ENCODE measurements around the gene TCEANC. TPM values are rescaled to one million over a fixed set of nuclear protein-coding genes. Genes with fewer than 3 reads are reported as not detected.

Gene TCEANC
- total RNA-seq, 1 experiment from 2014 or later = 3.1 TPM

DNA sequence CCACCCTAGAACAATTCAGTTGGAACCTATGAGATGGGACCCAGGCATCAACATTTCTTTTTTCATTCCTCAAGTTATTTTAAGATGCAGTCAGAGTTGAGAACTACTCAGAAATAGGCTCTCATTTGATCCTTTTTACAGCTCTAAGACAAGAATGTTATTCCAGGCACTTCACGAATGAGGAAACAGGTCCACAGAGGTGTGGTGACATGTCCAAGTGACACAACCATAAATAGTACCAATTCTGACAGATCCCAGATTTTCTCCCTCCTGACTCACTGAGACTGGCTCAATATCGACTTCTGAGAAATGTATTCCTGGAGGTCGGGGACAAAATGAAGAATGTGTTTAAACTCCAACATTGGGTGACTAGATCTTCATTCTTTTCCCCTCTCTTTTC is 11.1 kb downstream of the TCEANC start:
- Histone ChIP-seq H3K36me3 (ENCODE audit: insufficient read depth, low read length, poor library complexity, severe bottlenecking) (no peaks in the 10 kb centered on the region), H3K4me3 (ENCODE audit: low read depth, low read length, poor library complexity, severe bottlenecking) (no peak overlapping the region), H3K27me3 (replicated peaks; ENCODE audit: insufficient read depth, low read depth, low read length, poor library complexity) (no peaks in the 10 kb centered on the region), H3K27ac (ENCODE audit: low read depth, low read length, poor library complexity, severe bottlenecking) (no peak overlapping the region), H3K9me3 (ENCODE audit: low read depth, low read length, poor library complexity, severe bottlenecking) (no peaks in the 10 kb centered on the region), H3K4me1 (ENCODE audit: insufficient read depth, low read length, poor library complexity, severe bottlenecking) (no peaks in the 10 kb centered on the region)
- ChIA-PET CTCF (no interaction called here), POLR2A (ENCODE audit: low non-redundant PET) (no interaction called here)
- no peak for DNase-seq (ENCODE audit: low spot score)
- no TSS peak for BruUV-seq (replicated peaks)
- TF ChIP-seq, protein P1, sequence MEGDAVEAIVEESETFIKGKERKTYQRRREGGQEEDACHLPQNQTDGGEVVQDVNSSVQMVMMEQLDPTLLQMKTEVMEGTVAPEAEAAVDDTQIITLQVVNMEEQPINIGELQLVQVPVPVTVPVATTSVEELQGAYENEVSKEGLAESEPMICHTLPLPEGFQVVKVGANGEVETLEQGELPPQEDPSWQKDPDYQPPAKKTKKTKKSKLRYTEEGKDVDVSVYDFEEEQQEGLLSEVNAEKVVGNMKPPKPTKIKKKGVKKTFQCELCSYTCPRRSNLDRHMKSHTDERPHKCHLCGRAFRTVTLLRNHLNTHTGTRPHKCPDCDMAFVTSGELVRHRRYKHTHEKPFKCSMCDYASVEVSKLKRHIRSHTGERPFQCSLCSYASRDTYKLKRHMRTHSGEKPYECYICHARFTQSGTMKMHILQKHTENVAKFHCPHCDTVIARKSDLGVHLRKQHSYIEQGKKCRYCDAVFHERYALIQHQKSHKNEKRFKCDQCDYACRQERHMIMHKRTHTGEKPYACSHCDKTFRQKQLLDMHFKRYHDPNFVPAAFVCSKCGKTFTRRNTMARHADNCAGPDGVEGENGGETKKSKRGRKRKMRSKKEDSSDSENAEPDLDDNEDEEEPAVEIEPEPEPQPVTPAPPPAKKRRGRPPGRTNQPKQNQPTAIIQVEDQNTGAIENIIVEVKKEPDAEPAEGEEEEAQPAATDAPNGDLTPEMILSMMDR (conservative IDR thresholded peaks at IDR 0.05; ENCODE audit: low read depth, low read length) = no peak
- no peak for TF ChIP-seq EZH2 (IDR thresholded peaks at IDR 0.05; ENCODE audit: borderline replicate concordance, low read depth, low read length, poor library complexity, severe bottlenecking)
- intact Hi-C loops (cut with micrococcal nuclease; ENCODE audit: unreplicated experiment) = no loop called here

DNA sequence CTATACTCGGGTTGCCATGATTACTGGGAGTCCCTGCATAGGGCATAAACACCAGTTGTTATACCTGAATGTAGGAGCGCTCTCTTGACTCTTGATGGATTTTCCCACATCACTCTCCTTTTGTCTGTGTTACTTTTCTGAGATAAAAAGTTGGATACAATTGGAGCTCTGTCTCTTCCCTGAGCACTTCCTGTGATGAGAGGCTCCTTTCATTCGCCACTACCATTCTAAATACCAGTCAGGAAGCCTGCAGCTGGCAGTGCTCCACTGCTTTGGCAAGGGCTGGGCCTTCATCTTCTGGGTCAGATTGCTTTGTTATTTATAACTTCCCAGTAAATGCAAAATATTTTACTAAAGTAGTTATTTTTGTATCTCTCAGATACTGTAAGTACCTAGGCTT is 13.9 kb downstream of the TCEANC start:
- no peaks in the 10 kb centered on the region for H3K36me3 ChIP-seq (ENCODE audit: insufficient read depth, low read length, poor library complexity, severe bottlenecking)
- no peak overlapping the region for H3K4me3 ChIP-seq (ENCODE audit: low read depth, low read length, poor library complexity, severe bottlenecking)
- POLR2A ChIA-PET (ENCODE audit: low non-redundant PET) = no interaction called here
- no peak overlapping the region for H3K27ac ChIP-seq (ENCODE audit: low read depth, low read length, poor library complexity, severe bottlenecking)
- no peaks in the 10 kb centered on the region for H3K9me3 ChIP-seq (ENCODE audit: low read depth, low read length, poor library complexity, severe bottlenecking)
- intact Hi-C loops (cut with micrococcal nuclease; ENCODE audit: unreplicated experiment) = no loop called here
- H3K4me1 ChIP-seq (ENCODE audit: insufficient read depth, low read length, poor library complexity, severe bottlenecking) = no peaks in the 10 kb centered on the region
- DNase-seq (ENCODE audit: low spot score) = no peak
- no peak for TF ChIP-seq EZH2 (IDR thresholded peaks at IDR 0.05; ENCODE audit: borderline replicate concordance, low read depth, low read length, poor library complexity, severe bottlenecking)
- TF ChIP-seq, protein P1 (conservative IDR thresholded peaks at IDR 0.05; ENCODE audit: low read depth, low read length) = no peak
- CTCF ChIA-PET = no interaction called here
- no peaks in the 10 kb centered on the region for H3K27me3 ChIP-seq (replicated peaks; ENCODE audit: insufficient read depth, low read depth, low read length, poor library complexity)
- BruUV-seq (replicated peaks) = no TSS peak

DNA sequence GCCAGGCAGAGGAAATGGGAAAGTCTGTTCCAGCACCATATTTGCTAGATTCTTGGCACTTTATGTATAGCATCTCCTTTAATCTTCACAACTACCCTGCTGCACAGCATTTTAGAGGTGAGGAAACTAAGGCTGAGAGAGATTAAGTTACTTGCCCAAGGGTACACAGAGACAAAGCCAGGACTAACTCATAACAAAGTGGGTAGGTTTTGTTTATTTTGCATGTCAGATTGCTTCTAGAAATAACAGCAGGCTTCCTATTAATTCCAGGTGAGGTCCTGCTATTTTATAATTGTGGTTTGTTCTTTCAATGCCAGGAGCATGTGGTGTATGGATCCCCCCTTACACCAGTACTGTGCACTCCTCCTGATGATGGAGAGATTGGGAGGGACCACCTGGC is 15.0 kb downstream of the TCEANC start:
- Histone ChIP-seq H3K27me3 (replicated peaks; ENCODE audit: insufficient read depth, low read depth, low read length, poor library complexity) (no peaks in the 10 kb centered on the region), H3K9me3 (ENCODE audit: low read depth, low read length, poor library complexity, severe bottlenecking) (no peaks in the 10 kb centered on the region), H3K27ac (ENCODE audit: low read depth, low read length, poor library complexity, severe bottlenecking) (no peak overlapping the region), H3K4me3 (ENCODE audit: low read depth, low read length, poor library complexity, severe bottlenecking) (no peak overlapping the region), H3K36me3 (ENCODE audit: insufficient read depth, low read length, poor library complexity, severe bottlenecking) (no peaks in the 10 kb centered on the region), H3K4me1 (ENCODE audit: insufficient read depth, low read length, poor library complexity, severe bottlenecking) (no peaks in the 10 kb centered on the region)
- TF ChIP-seq EZH2 (IDR thresholded peaks at IDR 0.05; ENCODE audit: borderline replicate concordance, low read depth, low read length, poor library complexity, severe bottlenecking) = no peak
- TF ChIP-seq, protein P1 (conservative IDR thresholded peaks at IDR 0.05; ENCODE audit: low read depth, low read length) = no peak
- intact Hi-C loops (cut with micrococcal nuclease; ENCODE audit: unreplicated experiment) = no loop called here
- BruUV-seq (replicated peaks) = no TSS peak
- no peak for DNase-seq (ENCODE audit: low spot score)
- CTCF ChIA-PET = no interaction called here
- POLR2A ChIA-PET (ENCODE audit: low non-redundant PET) = no interaction called here
